ENCODE measurements around the gene CFAP119. TPM values are rescaled to one million over a fixed set of nuclear protein-coding genes. Genes with fewer than 3 reads are reported as not detected.

CFAP119 gene
- total and polyA plus RNA-seq, 2 donors from 2014 or later: 12.2 to 13.5 TPM

- H3K4me1 ChIP-seq (ENCODE audit: control insufficient read depth in 2 of 3, insufficient read depth in 2 of 3, low read depth in 1 of 3, low read length in 3 of 3): peaks cover 0 to 10% (median 2%) of the 10 kb centered on the region in 3 donors
- no peak for TF ChIP-seq CTCF (IDR thresholded peaks at IDR 0.05; ENCODE audit: borderline replicate concordance, extremely low read depth, insufficient read depth)
- H3K9me3 ChIP-seq (ENCODE audit: control insufficient read depth in 2 of 3, insufficient read depth in 1 of 3, low read length in 3 of 3): no peaks in the 10 kb centered on the region
- intact Hi-C loops (cut with DNase I): no loop called here
- no peak overlapping the region for H3K9ac ChIP-seq (ENCODE audit: low read length in 3 of 3)
- peaks cover 5 to 41% (median 26%) of the 10 kb centered on the region in 3 donors for H3K36me3 ChIP-seq (ENCODE audit: control insufficient read depth in 2 of 3, insufficient read depth in 3 of 3, low read length in 3 of 3)
- H3K27me3 ChIP-seq (ENCODE audit: control insufficient read depth, insufficient read depth, low read length): no peaks in the 10 kb centered on the region
- DNase-seq (peak in 1 of 5 donors; percentile 44), FAIRE-seq (no peak)
- H3K4me3 ChIP-seq (ENCODE audit: low read length in 3 of 3): no peak overlapping the region
- H3K27ac ChIP-seq (ENCODE audit: low read depth in 2 of 2, low read length in 2 of 2): no peak overlapping the region
Observed at GRCh38 chr16:30773826-30774225, 12.0 kb upstream of the CFAP119 start.

- no peak overlapping the region for H3K9ac ChIP-seq (ENCODE audit: low read length in 3 of 3)
- no peaks in the 10 kb centered on the region for H3K9me3 ChIP-seq (ENCODE audit: control insufficient read depth in 2 of 3, insufficient read depth in 1 of 3, low read length in 3 of 3)
- no peaks in the 10 kb centered on the region for H3K27me3 ChIP-seq (ENCODE audit: control insufficient read depth, insufficient read depth, low read length)
- FAIRE-seq: no peak
- H3K27ac ChIP-seq (ENCODE audit: low read depth in 2 of 2, low read length in 2 of 2): no peak overlapping the region
- no peak for TF ChIP-seq CTCF (IDR thresholded peaks at IDR 0.05; ENCODE audit: borderline replicate concordance, extremely low read depth, insufficient read depth)
- intact Hi-C loops (cut with DNase I): no loop called here
- DNase-seq: peak in 1 of 5 donors; percentile 72
- peaks cover 0 to 6% (median under 1%) of the 10 kb centered on the region in 3 donors for H3K4me1 ChIP-seq (ENCODE audit: control insufficient read depth in 2 of 3, insufficient read depth in 2 of 3, low read depth in 1 of 3, low read length in 3 of 3)
- H3K4me3 ChIP-seq (ENCODE audit: low read length in 3 of 3): no peak overlapping the region
- peaks cover 5 to 60% (median 41%) of the 10 kb centered on the region in 3 donors for H3K36me3 ChIP-seq (ENCODE audit: control insufficient read depth in 2 of 3, insufficient read depth in 3 of 3, low read length in 3 of 3)
Observed at GRCh38 chr16:30771726-30772125, 9.9 kb upstream of the CFAP119 start.

GRCh38 chr16:30769379-30770089 is 7.7 kb upstream of the CFAP119 start:
- Histone ChIP-seq H3K27ac (ENCODE audit: low read depth in 2 of 2, low read length in 2 of 2) (no peak overlapping the region), H3K4me3 (ENCODE audit: low read length in 3 of 3) (no peak overlapping the region), H3K4me1 (ENCODE audit: control insufficient read depth in 2 of 3, insufficient read depth in 2 of 3, low read depth in 1 of 3, low read length in 3 of 3) (no peaks in the 10 kb centered on the region), H3K9me3 (ENCODE audit: control insufficient read depth in 2 of 3, insufficient read depth in 1 of 3, low read length in 3 of 3) (no peaks in the 10 kb centered on the region), H3K36me3 (ENCODE audit: control insufficient read depth in 2 of 3, insufficient read depth in 3 of 3, low read length in 3 of 3) (peaks cover 9 to 82% (median 58%) of the 10 kb centered on the region in 3 donors), H3K9ac (ENCODE audit: low read length in 3 of 3) (no peak overlapping the region), H3K27me3 (ENCODE audit: control insufficient read depth, insufficient read depth, low read length) (no peaks in the 10 kb centered on the region)
- FAIRE-seq (no peak), DNase-seq (peak in 2 of 5 donors; percentile 30 to 75)
- intact Hi-C loops (cut with DNase I): no loop called here
- no peak for TF ChIP-seq CTCF (IDR thresholded peaks at IDR 0.05; ENCODE audit: borderline replicate concordance, extremely low read depth, insufficient read depth)

Data from kidney (tissue), 14 donors.